Activated naive CD8-positive, alpha-beta T cell (primary cell): Measurements from ENCODE around the gene TMEM86B.

Experiments
- H3K27ac Mint-ChIP-seq: one replicate; pipeline ENCODE4 v1.8.0; 2021; ENCODE audit warnings: mixed read lengths
- H3K27me3 Mint-ChIP-seq: one replicate; pipeline ENCODE4 v1.8.0; 2021; ENCODE audit warnings: mixed read lengths
- H3K36me3 Mint-ChIP-seq: one replicate; pipeline ENCODE4 v1.8.0; 2021; ENCODE audit warnings: mixed read lengths
- H3K4me1 Mint-ChIP-seq: one replicate; pipeline ENCODE4 v1.8.0; 2021; ENCODE audit warnings: low read depth, mixed read lengths
- H3K4me3 Mint-ChIP-seq: one replicate; pipeline ENCODE4 v1.8.0; 2021; ENCODE audit warnings: mild to moderate bottlenecking, mixed read lengths
- H3K9me3 Mint-ChIP-seq: one replicate; pipeline ENCODE4 v1.8.0; 2021; ENCODE audit warnings: low read depth, mixed read lengths

The TMEM86B gene

GRCh38 chr19:55239004-55239403 is 10.4 kb upstream of the TMEM86B start:
- no peaks in the 10 kb centered on the region for H3K9me3 Mint-ChIP-seq
- H3K4me3 Mint-ChIP-seq, result no peak overlapping the region

GRCh38 chr19:55238030-55238429 is 9.5 kb upstream of the TMEM86B start:
- Mint-ChIP-seq H3K4me3 (no peak overlapping the region), H3K36me3 (peaks cover 4% of the 10 kb centered on the region), H3K27me3 (no peaks in the 10 kb centered on the region), H3K9me3 (no peaks in the 10 kb centered on the region), H3K4me1 (peaks cover 4% of the 10 kb centered on the region), H3K27ac (no peak overlapping the region)

More at GRCh38 chr19:55239004-55239403, 10.4 kb upstream of the TMEM86B start:
- H3K27ac Mint-ChIP-seq, result no peak overlapping the region
- peaks cover 2% of the 10 kb centered on the region for H3K36me3 Mint-ChIP-seq
- H3K4me1 Mint-ChIP-seq, result peaks cover 4% of the 10 kb centered on the region
- no peaks in the 10 kb centered on the region for H3K27me3 Mint-ChIP-seq

- Mint-ChIP-seq H3K4me3 (no peak overlapping the region), H3K27me3 (no peaks in the 10 kb centered on the region), H3K27ac (no peak overlapping the region), H3K9me3 (no peaks in the 10 kb centered on the region), H3K36me3 (peaks cover 2% of the 10 kb centered on the region), H3K4me1 (peaks cover 2% of the 10 kb centered on the region)
These were observed 4.4 kb upstream of the TMEM86B start for GRCh38 chr19:55232986-55233385.

- Mint-ChIP-seq H3K9me3 (no peaks in the 10 kb centered on the region), H3K36me3 (peaks cover 2% of the 10 kb centered on the region), H3K27ac (no peak overlapping the region), H3K4me3 (no peak overlapping the region), H3K27me3 (no peaks in the 10 kb centered on the region), H3K4me1 (peaks cover 2% of the 10 kb centered on the region)
These were observed 3.7 kb upstream of the TMEM86B start for GRCh38 chr19:55232286-55232602.

GRCh38 chr19:55231391-55232285 is 3.1 kb upstream of the TMEM86B start:
- no peak overlapping the region for H3K27ac Mint-ChIP-seq
- H3K4me1 Mint-ChIP-seq, result peaks cover 2% of the 10 kb centered on the region
- no peaks in the 10 kb centered on the region for H3K9me3 Mint-ChIP-seq
- no peaks in the 10 kb centered on the region for H3K27me3 Mint-ChIP-seq
- no peak overlapping the region for H3K4me3 Mint-ChIP-seq
- H3K36me3 Mint-ChIP-seq, result peaks cover 2% of the 10 kb centered on the region

- H3K27ac Mint-ChIP-seq, result no peak overlapping the region
- no peaks in the 10 kb centered on the region for H3K27me3 Mint-ChIP-seq
- H3K36me3 Mint-ChIP-seq, result peaks cover 2% of the 10 kb centered on the region
- peaks cover 2% of the 10 kb centered on the region for H3K4me1 Mint-ChIP-seq
- no peaks in the 10 kb centered on the region for H3K9me3 Mint-ChIP-seq
- H3K4me3 Mint-ChIP-seq, result no peak overlapping the region
These were observed 2.2 kb upstream of the TMEM86B start for GRCh38 chr19:55230780-55231179.

- Mint-ChIP-seq H3K36me3 (peaks cover 2% of the 10 kb centered on the region), H3K4me3 (no peak overlapping the region), H3K27me3 (no peaks in the 10 kb centered on the region), H3K4me1 (peaks cover 4% of the 10 kb centered on the region), H3K9me3 (no peaks in the 10 kb centered on the region), H3K27ac (no peak overlapping the region)
These were observed 1.8 kb upstream of the TMEM86B start for GRCh38 chr19:55230329-55230728.

- no peak overlapping the region for H3K27ac Mint-ChIP-seq
- peaks cover 2% of the 10 kb centered on the region for H3K36me3 Mint-ChIP-seq
- peaks cover 2% of the 10 kb centered on the region for H3K4me1 Mint-ChIP-seq
- no peaks in the 10 kb centered on the region for H3K27me3 Mint-ChIP-seq
- no peak overlapping the region for H3K4me3 Mint-ChIP-seq
- no peaks in the 10 kb centered on the region for H3K9me3 Mint-ChIP-seq
These were observed 1.2 kb upstream of the TMEM86B start for GRCh38 chr19:55229789-55230182.

GRCh38 chr19:55229145-55229788 is 704 bp upstream of the TMEM86B start:
- Mint-ChIP-seq H3K27ac (no peak overlapping the region), H3K9me3 (no peaks in the 10 kb centered on the region), H3K36me3 (peaks cover 2% of the 10 kb centered on the region), H3K27me3 (no peaks in the 10 kb centered on the region), H3K4me1 (peaks cover 2% of the 10 kb centered on the region), H3K4me3 (no peak overlapping the region)

- Mint-ChIP-seq H3K36me3 (no peaks in the 10 kb centered on the region), H3K9me3 (no peaks in the 10 kb centered on the region), H3K4me1 (peaks cover 2% of the 10 kb centered on the region), H3K27me3 (no peaks in the 10 kb centered on the region), H3K4me3 (no peak overlapping the region), H3K27ac (no peak overlapping the region)
These were observed 560 bp downstream of the TMEM86B start for GRCh38 chr19:55228015-55228391.

GRCh38 chr19:55227241-55228014 is 1.1 kb downstream of the TMEM86B start:
- Mint-ChIP-seq H3K27ac (no peak overlapping the region), H3K4me1 (peaks cover 2% of the 10 kb centered on the region), H3K27me3 (no peaks in the 10 kb centered on the region), H3K9me3 (no peaks in the 10 kb centered on the region), H3K4me3 (no peak overlapping the region), H3K36me3 (no peaks in the 10 kb centered on the region)

GRCh38 chr19:55226788-55227187 is 1.8 kb downstream of the TMEM86B start:
- Mint-ChIP-seq H3K36me3 (no peaks in the 10 kb centered on the region), H3K4me3 (no peak overlapping the region), H3K27me3 (no peaks in the 10 kb centered on the region), H3K27ac (no peak overlapping the region), H3K9me3 (no peaks in the 10 kb centered on the region), H3K4me1 (peaks cover 2% of the 10 kb centered on the region)

- Mint-ChIP-seq H3K27ac (no peak overlapping the region), H3K4me3 (no peak overlapping the region), H3K27me3 (no peaks in the 10 kb centered on the region), H3K4me1 (peaks cover 2% of the 10 kb centered on the region), H3K36me3 (peaks cover 3% of the 10 kb centered on the region), H3K9me3 (no peaks in the 10 kb centered on the region)
These were observed 2.3 kb downstream of the TMEM86B start for GRCh38 chr19:55226273-55226672.

GRCh38 chr19:55225415-55225958 is 3.1 kb downstream of the TMEM86B start:
- Mint-ChIP-seq H3K4me3 (no peak overlapping the region), H3K36me3 (peaks cover 3% of the 10 kb centered on the region), H3K9me3 (no peaks in the 10 kb centered on the region), H3K4me1 (peaks cover 2% of the 10 kb centered on the region), H3K27me3 (no peaks in the 10 kb centered on the region), H3K27ac (peak overlapping the region; percentile 78)
